Stimulated activated CD4-positive, alpha-beta T cell treated with anti-CD3 and anti-CD28 coated beads, Interleukin-2, amount 100 ng/mL, for 24 hours (primary cell): ENCODE measurements around the gene CD109.

Experiments used
- DNase-seq, 2 donors: peaks; one replicate each; pipeline ENCODE4 v3.0.0-alpha.2; 2020

CD109 gene

GRCh38 chr6:73867411-73867810 is 171.4 kb downstream of the CD109 start:
- DNase-seq = no peak

GRCh38 chr6:73870907-73871306 is 174.9 kb downstream of the CD109 start:
- DNase-seq = no peak

- no peak for DNase-seq
Observed at GRCh38 chr6:73873081-73873480, 177.1 kb downstream of the CD109 start.
